Dedifferentiated amniotic fluid mesenchymal stem cell (primary cell): ENCODE results near the gene IGFBP2.

Experiments
- DNase-seq: peaks from one replicate; pipeline ENCODE4 v3.0.0-alpha.2; 2016; ENCODE audit errors: extremely low spot score

IGFBP2 gene

GRCh38 chr2:216661639-216662375 lies 28.6 kb downstream of the IGFBP2 start:
- DNase-seq: no peak

- DNase-seq: no peak
Measured at GRCh38 chr2:216663106-216663505, 29.9 kb downstream of the IGFBP2 start.

GRCh38 chr2:216663846-216664245 lies 30.6 kb downstream of the IGFBP2 start:
- no peak for DNase-seq

- no peak for DNase-seq
Measured at GRCh38 chr2:216664593-216665034, 31.4 kb downstream of the IGFBP2 start.

GRCh38 chr2:216665242-216665641 lies 32.0 kb downstream of the IGFBP2 start:
- no peak for DNase-seq

GRCh38 chr2:216665717-216666116 lies 32.5 kb downstream of the IGFBP2 start:
- DNase-seq: no peak

- peak; percentile 58 for DNase-seq
Measured at GRCh38 chr2:216666461-216667233, 33.4 kb downstream of the IGFBP2 start.

- no peak for DNase-seq
Measured at GRCh38 chr2:216670266-216671080, 37.3 kb downstream of the IGFBP2 start.

- DNase-seq: no peak
Measured at GRCh38 chr2:216671081-216671411, 37.8 kb downstream of the IGFBP2 start.

- no peak for DNase-seq
Measured at GRCh38 chr2:216671791-216672343, 38.6 kb downstream of the IGFBP2 start.

GRCh38 chr2:216672466-216672865 lies 39.2 kb downstream of the IGFBP2 start:
- no peak for DNase-seq

GRCh38 chr2:216673021-216673420 lies 39.8 kb downstream of the IGFBP2 start:
- DNase-seq: no peak

- no peak for DNase-seq
Measured at GRCh38 chr2:216673609-216674008, 40.4 kb downstream of the IGFBP2 start.

GRCh38 chr2:216674376-216674775 lies 41.2 kb downstream of the IGFBP2 start:
- no peak for DNase-seq

GRCh38 chr2:216676630-216677029 lies 43.4 kb downstream of the IGFBP2 start:
- no peak for DNase-seq

GRCh38 chr2:216677439-216678097 lies 44.3 kb downstream of the IGFBP2 start:
- DNase-seq: no peak

GRCh38 chr2:216678098-216678465 lies 44.9 kb downstream of the IGFBP2 start:
- no peak for DNase-seq

GRCh38 chr2:216678813-216679657 lies 45.8 kb downstream of the IGFBP2 start:
- DNase-seq: no peak

- no peak for DNase-seq
Measured at GRCh38 chr2:216679658-216680024, 46.4 kb downstream of the IGFBP2 start.

GRCh38 chr2:216680951-216681629 lies 47.9 kb downstream of the IGFBP2 start:
- DNase-seq: no peak
